K562 (cell line): Measurements from ENCODE around the gene ANAPC2. TPM values are rescaled to one million over a fixed set of nuclear protein-coding genes. Genes with fewer than 3 reads are reported as not detected.

Source experiments
- CCNT2 ChIP-seq: IDR thresholded peaks from 2 replicates; pipeline ENCODE4 v1.6.1; 2011; ENCODE audit warnings: borderline replicate concordance, low read depth, mild to moderate bottlenecking, moderate library complexity, mixed read lengths, low read length; ENCODE audit not compliant: insufficient read length; ENCODE audit errors: extremely low read depth
- KAT8 ChIP-seq: fragments of 450-650 bp; IDR thresholded peaks from 2 replicates; pipeline ENCODE4 v1.6.1; 2016; ENCODE audit warnings: low read depth, mild to moderate bottlenecking
- MXI1 ChIP-seq: IDR thresholded peaks from 2 replicates; pipeline ENCODE4 v1.6.1; 2011; ENCODE audit warnings: low read depth, mild to moderate bottlenecking, improper control_type of control experiment, low read length
- PRMT5 ChIP-seq: sonication (generic); formaldehyde crosslinking; IDR thresholded peaks from 2 replicates; pipeline ENCODE4 v1.5.0; 2020; ENCODE audit warnings: missing genetic modification reagents
- SLC30A9 ChIP-seq: fragments of 250-450 bp; sonication (Bioruptor Pico); IDR thresholded peaks from 2 replicates; pipeline ENCODE4 v1.8.0; 2022; ENCODE audit warnings: mild to moderate bottlenecking, moderate library complexity
- TAL1 ChIP-seq: fragments of 450-650 bp; IDR thresholded peaks from 2 replicates; pipeline ENCODE4 v1.6.1; 2016; ENCODE audit warnings: mild to moderate bottlenecking
- TFAM ChIP-seq: fragments of 250-450 bp; sonication (Bioruptor Pico); conservative IDR thresholded peaks from 2 replicates; pipeline ENCODE4 v1.5.0; 2021; ENCODE audit warnings: mild to moderate bottlenecking, moderate library complexity
- ZBTB7A ChIP-seq: IDR thresholded peaks from 2 replicates; pipeline ENCODE4 v1.6.1; 2011; ENCODE audit warnings: low read depth, mild to moderate bottlenecking, low read length, moderate library complexity, borderline replicate concordance; ENCODE audit not compliant: control insufficient read depth
- ZNF197 ChIP-seq: fragments of 200-800 bp; sonication (Bioruptor generic); IDR thresholded peaks from 2 replicates; pipeline ENCODE4 v1.6.1; 2016; ENCODE audit warnings: low read depth, missing genetic modification characterization, missing compliant biosample characterization
- ZNF224 ChIP-seq: sonication (generic); formaldehyde crosslinking; IDR thresholded peaks from 2 replicates; pipeline ENCODE4 v1.8.0; 2022; ENCODE audit warnings: mild to moderate bottlenecking, missing genetic modification reagents
- ZNF263 ChIP-seq: sonication (generic); formaldehyde crosslinking; IDR thresholded peaks from 2 replicates; pipeline ENCODE4 v1.8.0; 2022; ENCODE audit warnings: mild to moderate bottlenecking, missing genetic modification reagents, borderline replicate concordance
- polyA plus RNA-seq, 8 experiments: library from polyadenylated mRNA; depleted of rRNA in 4 of 8; stranded (reverse) in 5 of 8; unstranded in 3 of 8; fragments of >200 nt; fragmentation: Nextera tagmentation in 2 of 8; fragmentation: Illumina TruSeq in 1 of 8; extraction: Ambion mirVana in 2 of 8; extraction: Trizol in 1 of 8; gene quantifications; 2 replicates each; pipeline versions ENCODE4 v1.2.1 to v1.2.3, GENCODE V29; 2011 to 2014; ENCODE audit warnings: inconsistent platforms in 1 of 8, missing spikeins in 1 of 8
- total RNA-seq, 7 experiments: library from RNA; depleted of rRNA in 6 of 7; stranded (reverse); fragments of >200 nt in 6 of 7; fragmentation: Illumina TruSeq in 2 of 7; extraction: Trizol in 2 of 7; gene quantifications; 2 replicates each; pipeline versions ENCODE4 v1.2.1 to v1.2.3, GENCODE V29; 2011 to 2021; ENCODE audit warnings: low replicate concordance in 1 of 7
- TF ChIP-seq, protein P1 (sequence below): fragments of 450-650 bp; IDR thresholded peaks from 2 replicates; pipeline ENCODE4 v1.6.1; 2016; ENCODE audit warnings: borderline replicate concordance
- TF ChIP-seq, protein P2 (sequence below), 2 experiments: fragments of 450-650 bp; formaldehyde crosslinking in 1 of 2; IDR thresholded peaks; 2 replicates each; pipeline versions ENCODE4 v1.4.0 to v1.6.1; 2014 to 2020; ENCODE audit warnings: mild to moderate bottlenecking in 2 of 2, borderline replicate concordance in 1 of 2, low read depth in 1 of 2
- TF ChIP-seq, protein P3 (sequence below): fragments of 200-800 bp; sonication (Bioruptor generic); IDR thresholded peaks from 2 replicates; pipeline ENCODE4 v1.6.1; 2017; ENCODE audit warnings: missing genetic modification characterization, missing compliant biosample characterization

Gene ANAPC2
- total and polyA plus RNA-seq, 9 of the 15 experiments (the other 6 are each of a cell fraction or from before 2014, with no cell fraction given), result 0.11 to 56.5 (median 17.1) TPM; not detected in 1

DNA sequence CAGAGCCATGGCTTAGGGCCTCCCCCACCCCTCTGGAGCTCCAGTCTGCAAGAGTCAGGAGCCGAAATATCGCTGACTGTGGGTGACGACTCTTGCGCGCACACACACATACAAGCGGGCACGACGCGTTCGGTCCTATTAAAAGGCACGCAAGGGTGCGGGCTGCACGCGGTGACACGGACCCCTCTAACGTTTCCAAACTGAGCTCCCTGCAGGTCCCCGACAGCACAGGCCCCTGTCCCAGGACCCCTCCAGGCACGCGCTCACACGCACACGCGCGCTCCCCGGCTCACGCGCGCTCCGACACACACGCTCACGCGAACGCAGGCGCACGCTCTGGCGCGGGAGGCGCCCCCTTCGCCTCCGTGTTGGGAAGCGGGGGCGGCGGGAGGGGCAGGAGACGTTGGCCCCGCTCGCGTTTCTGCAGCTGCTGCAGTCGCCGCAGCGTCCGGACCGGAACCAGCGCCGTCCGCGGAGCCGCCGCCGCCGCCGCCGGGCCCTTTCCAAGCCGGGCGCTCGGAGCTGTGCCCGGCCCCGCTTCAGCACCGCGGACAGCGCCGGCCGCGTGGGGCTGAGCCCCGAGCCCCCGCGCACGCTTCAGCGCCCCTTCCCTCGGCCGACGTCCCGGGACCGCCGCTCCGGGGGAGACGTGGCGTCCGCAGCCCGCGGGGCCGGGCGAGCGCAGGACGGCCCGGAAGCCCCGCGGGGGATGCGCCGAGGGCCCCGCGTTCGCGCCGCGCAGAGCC, 49.5 kb downstream of the ANAPC2 start, which contains the start of gene GRIN1 (continued):
- TF ChIP-seq KAT8 (no peak), MXI1 (peak; percentile 66; the same call in 1 of the 2 replicates), CCNT2 (no peak), ZNF263 (CRISPR knock-in tag) (no peak), TFAM (CRISPR knock-in tag) (no peak), PRMT5 (peak; percentile 82; the same call in 1 of the 2 replicates), SLC30A9 (CRISPR knock-in tag) (no peak), ZNF197 (no peak), ZBTB7A (peak; percentile 96; the same call in 1 of the 2 replicates), TAL1 (no peak), ZNF224 (CRISPR knock-in tag) (no peak)
- TF ChIP-seq, protein P1, sequence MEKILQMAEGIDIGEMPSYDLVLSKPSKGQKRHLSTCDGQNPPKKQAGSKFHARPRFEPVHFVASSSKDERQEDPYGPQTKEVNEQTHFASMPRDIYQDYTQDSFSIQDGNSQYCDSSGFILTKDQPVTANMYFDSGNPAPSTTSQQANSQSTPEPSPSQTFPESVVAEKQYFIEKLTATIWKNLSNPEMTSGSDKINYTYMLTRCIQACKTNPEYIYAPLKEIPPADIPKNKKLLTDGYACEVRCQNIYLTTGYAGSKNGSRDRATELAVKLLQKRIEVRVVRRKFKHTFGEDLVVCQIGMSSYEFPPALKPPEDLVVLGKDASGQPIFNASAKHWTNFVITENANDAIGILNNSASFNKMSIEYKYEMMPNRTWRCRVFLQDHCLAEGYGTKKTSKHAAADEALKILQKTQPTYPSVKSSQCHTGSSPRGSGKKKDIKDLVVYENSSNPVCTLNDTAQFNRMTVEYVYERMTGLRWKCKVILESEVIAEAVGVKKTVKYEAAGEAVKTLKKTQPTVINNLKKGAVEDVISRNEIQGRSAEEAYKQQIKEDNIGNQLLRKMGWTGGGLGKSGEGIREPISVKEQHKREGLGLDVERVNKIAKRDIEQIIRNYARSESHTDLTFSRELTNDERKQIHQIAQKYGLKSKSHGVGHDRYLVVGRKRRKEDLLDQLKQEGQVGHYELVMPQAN, result no peak
- TF ChIP-seq, protein P2, sequence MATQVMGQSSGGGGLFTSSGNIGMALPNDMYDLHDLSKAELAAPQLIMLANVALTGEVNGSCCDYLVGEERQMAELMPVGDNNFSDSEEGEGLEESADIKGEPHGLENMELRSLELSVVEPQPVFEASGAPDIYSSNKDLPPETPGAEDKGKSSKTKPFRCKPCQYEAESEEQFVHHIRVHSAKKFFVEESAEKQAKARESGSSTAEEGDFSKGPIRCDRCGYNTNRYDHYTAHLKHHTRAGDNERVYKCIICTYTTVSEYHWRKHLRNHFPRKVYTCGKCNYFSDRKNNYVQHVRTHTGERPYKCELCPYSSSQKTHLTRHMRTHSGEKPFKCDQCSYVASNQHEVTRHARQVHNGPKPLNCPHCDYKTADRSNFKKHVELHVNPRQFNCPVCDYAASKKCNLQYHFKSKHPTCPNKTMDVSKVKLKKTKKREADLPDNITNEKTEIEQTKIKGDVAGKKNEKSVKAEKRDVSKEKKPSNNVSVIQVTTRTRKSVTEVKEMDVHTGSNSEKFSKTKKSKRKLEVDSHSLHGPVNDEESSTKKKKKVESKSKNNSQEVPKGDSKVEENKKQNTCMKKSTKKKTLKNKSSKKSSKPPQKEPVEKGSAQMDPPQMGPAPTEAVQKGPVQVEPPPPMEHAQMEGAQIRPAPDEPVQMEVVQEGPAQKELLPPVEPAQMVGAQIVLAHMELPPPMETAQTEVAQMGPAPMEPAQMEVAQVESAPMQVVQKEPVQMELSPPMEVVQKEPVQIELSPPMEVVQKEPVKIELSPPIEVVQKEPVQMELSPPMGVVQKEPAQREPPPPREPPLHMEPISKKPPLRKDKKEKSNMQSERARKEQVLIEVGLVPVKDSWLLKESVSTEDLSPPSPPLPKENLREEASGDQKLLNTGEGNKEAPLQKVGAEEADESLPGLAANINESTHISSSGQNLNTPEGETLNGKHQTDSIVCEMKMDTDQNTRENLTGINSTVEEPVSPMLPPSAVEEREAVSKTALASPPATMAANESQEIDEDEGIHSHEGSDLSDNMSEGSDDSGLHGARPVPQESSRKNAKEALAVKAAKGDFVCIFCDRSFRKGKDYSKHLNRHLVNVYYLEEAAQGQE (IDR thresholded peaks at IDR 0.05; ENCODE audit: borderline replicate concordance), result peak; percentile 99
- TF ChIP-seq, protein P2 (CRISPR knock-in tag; IDR thresholded peaks at IDR 0.05; ENCODE audit: low read depth), result peak; percentile 99
- TF ChIP-seq, protein P3, sequence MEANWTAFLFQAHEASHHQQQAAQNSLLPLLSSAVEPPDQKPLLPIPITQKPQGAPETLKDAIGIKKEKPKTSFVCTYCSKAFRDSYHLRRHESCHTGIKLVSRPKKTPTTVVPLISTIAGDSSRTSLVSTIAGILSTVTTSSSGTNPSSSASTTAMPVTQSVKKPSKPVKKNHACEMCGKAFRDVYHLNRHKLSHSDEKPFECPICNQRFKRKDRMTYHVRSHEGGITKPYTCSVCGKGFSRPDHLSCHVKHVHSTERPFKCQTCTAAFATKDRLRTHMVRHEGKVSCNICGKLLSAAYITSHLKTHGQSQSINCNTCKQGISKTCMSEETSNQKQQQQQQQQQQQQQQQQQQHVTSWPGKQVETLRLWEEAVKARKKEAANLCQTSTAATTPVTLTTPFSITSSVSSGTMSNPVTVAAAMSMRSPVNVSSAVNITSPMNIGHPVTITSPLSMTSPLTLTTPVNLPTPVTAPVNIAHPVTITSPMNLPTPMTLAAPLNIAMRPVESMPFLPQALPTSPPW (CRISPR knock-in tag), result no peak
